ENCODE measurements around the gene CCDC92. TPM values are rescaled to one million over a fixed set of nuclear protein-coding genes. Genes with fewer than 3 reads are reported as not detected.

CCDC92 gene
- total and polyA plus RNA-seq, 2 of the 8 experiments (the other 6 are each of a cell fraction or from before 2014, with no cell fraction given) = 0.43 to 0.51 TPM

GRCh38 chr12:123900871-123901376 is 71.7 kb downstream of the CCDC92 start:
- no peak overlapping the region for H2BK20ac ChIP-seq (ENCODE audit: low read length)
- peak; percentile 50 for FAIRE-seq
- TF ChIP-seq CTBP2 (IDR thresholded peaks at IDR 0.05; ENCODE audit: borderline replicate concordance, insufficient read depth, insufficient read length, low read length) (no peak), KDM5A (IDR thresholded peaks at IDR 0.05; ENCODE audit: low read length) (no peak), E2F6 (IDR thresholded peaks at IDR 0.05) (peak; percentile 73; the same call in 1 of the 2 replicates), POLR2AphosphoS5 (IDR thresholded peaks at IDR 0.05; ENCODE audit: low read depth, low read length) (no peak), SAP30 (IDR thresholded peaks at IDR 0.05; ENCODE audit: insufficient read depth, insufficient replicate concordance, low read length) (no peak), NANOG (IDR thresholded peaks at IDR 0.05; ENCODE audit: insufficient read depth, low read depth, low read length, poor library complexity, severe bottlenecking) (no peak), KDM4A (IDR thresholded peaks at IDR 0.05; ENCODE audit: low read depth, low read length, severe bottlenecking) (peak; percentile 34), GTF2F1 (IDR thresholded peaks at IDR 0.05; ENCODE audit: borderline replicate concordance, low read depth, low read length) (no peak), TAF1 (IDR thresholded peaks at IDR 0.05; ENCODE audit: low read depth, low read length) (no peak), SRF (IDR thresholded peaks at IDR 0.05; ENCODE audit: low read depth, low read length) (no peak), JUN (IDR thresholded peaks at IDR 0.05; ENCODE audit: low read depth, low read length) (no peak)

More at GRCh38 chr12:123900871-123901376, 71.7 kb downstream of the CCDC92 start:
- WGBS, 2 experiments (ENCODE audit: extremely low coverage in 1 of 2, insufficient coverage in 1 of 2, insufficient read length in 1 of 2, insufficient replicate concordance in 2 of 2, low coverage in 1 of 2, low lambda C conversion rate in 2 of 2, missing lambda C conversion rate in 1 of 2) = 56% methylated on average over 9 of the region's 9 CpGs; no CpG with 5 or more reads in 1 of the 2 experiments
- DNase-seq (ENCODE audit: low read depth in 1 of 2, low spot score in 2 of 2) = peak in 1 of 2 experiments; percentile 66
- Histone ChIP-seq H2AK5ac (ENCODE audit: low read depth, low read length) (no peak overlapping the region), H2BK12ac (ENCODE audit: low read depth, low read length) (0 out of 2 replicates have a peak overlapping the region, but pooled peaks have one; percentile 39), H3K36me3 (ENCODE audit: control insufficient read depth in 2 of 4, insufficient read depth in 4 of 4, low read length in 3 of 4) (no peaks in the 10 kb centered on the region), H3K4me1 (replicated peaks in 1 of 4; ENCODE audit: control insufficient read depth in 3 of 4, insufficient read depth in 4 of 4, low read length in 3 of 4) (peaks cover 0 to 7% (median 4%) of the 10 kb centered on the region in 4 experiments; a peak in 3 of 7 replicates), H3K56ac (replicated peaks; ENCODE audit: insufficient read length, low read depth, low read length) (no peak overlapping the region), H3K9ac (replicated peaks in 1 of 4; ENCODE audit: extremely low read depth in 1 of 4, low read depth in 3 of 4, low read length in 3 of 4) (no peak overlapping the region), H4K5ac (ENCODE audit: insufficient read length, low read depth, low read length) (no peak overlapping the region), H3K4ac (replicated peaks; ENCODE audit: insufficient read length, low read depth, low read length) (no peak overlapping the region), H4K20me1 (replicated peaks in 1 of 2; ENCODE audit: control insufficient read depth in 1 of 2, insufficient read depth in 2 of 2, low read length in 2 of 2) (no peaks in the 10 kb centered on the region), H3K4me3 (ENCODE audit: extremely low read depth in 1 of 4, insufficient read depth in 2 of 4, low read depth in 3 of 4, low read length in 4 of 4) (peak overlapping the region in 1 of 4 experiments; percentile 11; a peak in 1 of 8 replicates), H4K8ac (ENCODE audit: extremely low read depth, insufficient read depth, low read length) (no peak overlapping the region; the same call in 1 of the 2 replicates), H3K79me1 (ENCODE audit: low read depth, low read length) (no peaks in the 10 kb centered on the region), H3K4me2 (ENCODE audit: insufficient read depth in 1 of 2, low read depth in 2 of 2, low read length in 2 of 2) (peak overlapping the region; percentile 28 to 53; a peak in 3 of 4 replicates), H2BK15ac (ENCODE audit: low read length) (0 out of 2 replicates have a peak overlapping the region, but pooled peaks have one; percentile 4), H3K79me2 (ENCODE audit: control insufficient read depth in 1 of 2, insufficient read depth in 2 of 2, low read length in 2 of 2) (no peaks in the 10 kb centered on the region), H3K14ac (ENCODE audit: insufficient read length) (no peak overlapping the region), H2BK5ac (ENCODE audit: low read depth, low read length) (peak overlapping the region; percentile 39; the same call in 1 of the 2 replicates), H3K23me2 (ENCODE audit: low read depth, low read length) (no peaks in the 10 kb centered on the region), H2BK120ac (replicated peaks; ENCODE audit: low read depth, low read length) (no peak overlapping the region), H2AFZ (ENCODE audit: low read length) (peak overlapping the region; percentile 94), H3K18ac (ENCODE audit: extremely low read depth, low read length) (peak overlapping the region; percentile 38; the same call in 1 of the 2 replicates), H3K9me3 (ENCODE audit: insufficient read depth in 2 of 2, low read depth in 1 of 2, low read length in 1 of 2) (peaks cover 0 to 3% of the 10 kb centered on the region in 2 experiments; a peak in 1 of 4 replicates), H4K91ac (replicated peaks; ENCODE audit: insufficient read length, low read length) (no peak overlapping the region), H3K27ac (ENCODE audit: low read depth, low read length) (no peak overlapping the region), H3K23ac (ENCODE audit: insufficient read length) (no peak overlapping the region), H3K27me3 (replicated peaks in 1 of 4; ENCODE audit: control insufficient read depth in 3 of 4, extremely low read depth in 1 of 4, insufficient read depth in 3 of 4, low read length in 3 of 4) (0 out of 7 replicates have a peak, but pooled peaks cover 0 to 2% (median 0%) of the 10 kb centered on the region in 4 experiments)
- ChIA-PET CTCF (ENCODE audit: partially characterized antibody) (interaction anchor here (0.5 to 2.3 kb wide), 8 partner anchors 9 to 876 kb away, joined by 3 to 8 read pairs (median 4); no protein-coding TSS in a partner anchor), POLR2A (ENCODE audit: partially characterized antibody) (interaction anchor here (1.0 to 1.6 kb wide), 3 partner anchors 18 to 415 kb away, joined by 3 read pairs; no protein-coding TSS in a partner anchor)
